AG09319 (cell line): Measurements from ENCODE around the gene TMBIM1.
"Not testable (repeated sequence)": the region's sequence is repeated elsewhere in the genome, so short reads cannot be mapped to it uniquely, and the experiment has no call there.

Experiments
- DNase-seq: peaks from one replicate; pipeline ENCODE4 v3.0.0-alpha.2; 2010; ENCODE audit warnings: low read depth; ENCODE audit errors: extremely low read depth
- TF ChIP-seq, protein P1 (sequence below): IDR thresholded peaks from 2 replicates; pipeline ENCODE4 v1.5.1; 2011; ENCODE audit warnings: low read depth, mild to moderate bottlenecking, inconsistent platforms, low read length, moderate library complexity

The TMBIM1 gene

DNA sequence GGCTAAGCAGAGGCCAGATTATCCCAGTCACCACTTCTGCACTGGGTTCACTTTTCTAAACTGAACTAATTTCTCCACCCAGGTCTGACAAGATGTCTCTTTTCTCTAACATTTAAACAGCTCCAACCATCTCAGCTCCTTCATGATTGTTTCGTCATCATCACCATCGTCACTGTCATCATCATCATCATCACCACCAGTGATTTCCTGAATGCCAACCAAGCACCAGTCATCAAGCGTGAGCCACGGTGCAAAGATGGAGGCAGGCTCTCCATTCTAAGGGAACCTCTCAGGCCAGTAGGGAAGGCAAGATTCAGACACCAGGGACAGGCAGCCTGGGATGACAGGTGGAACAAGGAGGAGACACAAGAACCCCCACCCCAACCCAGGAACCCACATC, 25.5 kb upstream of the TMBIM1 start:
- TF ChIP-seq, protein P1, sequence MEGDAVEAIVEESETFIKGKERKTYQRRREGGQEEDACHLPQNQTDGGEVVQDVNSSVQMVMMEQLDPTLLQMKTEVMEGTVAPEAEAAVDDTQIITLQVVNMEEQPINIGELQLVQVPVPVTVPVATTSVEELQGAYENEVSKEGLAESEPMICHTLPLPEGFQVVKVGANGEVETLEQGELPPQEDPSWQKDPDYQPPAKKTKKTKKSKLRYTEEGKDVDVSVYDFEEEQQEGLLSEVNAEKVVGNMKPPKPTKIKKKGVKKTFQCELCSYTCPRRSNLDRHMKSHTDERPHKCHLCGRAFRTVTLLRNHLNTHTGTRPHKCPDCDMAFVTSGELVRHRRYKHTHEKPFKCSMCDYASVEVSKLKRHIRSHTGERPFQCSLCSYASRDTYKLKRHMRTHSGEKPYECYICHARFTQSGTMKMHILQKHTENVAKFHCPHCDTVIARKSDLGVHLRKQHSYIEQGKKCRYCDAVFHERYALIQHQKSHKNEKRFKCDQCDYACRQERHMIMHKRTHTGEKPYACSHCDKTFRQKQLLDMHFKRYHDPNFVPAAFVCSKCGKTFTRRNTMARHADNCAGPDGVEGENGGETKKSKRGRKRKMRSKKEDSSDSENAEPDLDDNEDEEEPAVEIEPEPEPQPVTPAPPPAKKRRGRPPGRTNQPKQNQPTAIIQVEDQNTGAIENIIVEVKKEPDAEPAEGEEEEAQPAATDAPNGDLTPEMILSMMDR = no peak
- DNase-seq = no peak

DNA sequence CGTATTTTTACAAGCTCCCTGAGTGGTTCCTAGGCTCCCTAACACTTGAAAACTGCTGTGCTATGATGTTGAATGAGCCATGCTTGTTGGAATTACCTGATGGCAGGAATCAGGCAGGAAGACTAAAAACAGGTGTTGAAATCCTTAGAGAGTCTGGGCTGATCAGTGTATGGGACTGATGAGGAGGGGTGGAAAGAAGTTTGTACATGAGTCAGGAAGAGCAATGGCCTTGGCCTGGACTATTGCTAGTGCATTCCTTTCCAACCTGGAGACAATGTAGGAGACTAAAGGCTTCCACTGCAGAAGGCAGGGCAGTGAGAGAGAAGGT, 25.0 kb upstream of the TMBIM1 start:
- TF ChIP-seq, protein P1 = no peak
- no peak for DNase-seq

DNA sequence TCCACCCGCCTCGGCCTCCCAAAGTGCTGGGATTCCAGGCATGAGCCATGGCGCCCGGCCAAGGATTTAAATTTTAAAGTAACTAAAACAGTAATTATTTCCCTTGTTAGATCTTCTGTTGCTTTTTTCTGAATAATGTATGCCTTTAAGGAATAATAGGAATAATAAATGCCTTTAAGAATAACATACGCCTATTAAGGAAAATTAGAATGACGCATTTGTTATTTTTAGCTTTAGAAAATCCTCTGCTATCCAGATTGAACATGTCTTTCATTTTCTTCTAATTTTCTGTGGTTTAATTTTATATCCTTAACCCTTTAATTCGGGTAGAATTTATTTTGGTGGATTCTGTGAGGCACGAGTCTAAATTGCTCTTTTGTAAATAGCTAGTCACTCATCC, 23.1 kb upstream of the TMBIM1 start:
- DNase-seq = no peak
- TF ChIP-seq, protein P1 = no peak

DNA sequence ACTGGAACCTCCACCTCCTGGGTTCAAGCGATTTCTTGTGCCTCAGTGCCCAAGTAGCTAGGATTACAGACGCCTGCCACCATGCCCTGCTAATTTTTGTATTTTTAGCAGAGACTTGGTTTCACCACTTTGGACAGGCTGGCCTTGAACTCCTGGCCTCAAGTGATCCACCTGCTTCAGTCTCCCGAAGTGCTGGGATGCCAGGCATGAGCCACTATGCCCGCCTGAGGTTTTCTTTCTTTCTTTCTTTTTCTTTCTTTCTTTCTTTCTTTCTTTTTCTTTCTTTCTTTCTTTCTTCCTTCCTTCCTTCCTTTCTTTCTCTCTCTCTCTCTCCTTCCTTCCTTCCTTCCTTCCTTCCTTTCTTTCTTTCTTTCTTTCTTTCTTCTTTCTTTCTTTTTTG, 22.5 kb upstream of the TMBIM1 start:
- DNase-seq = not testable (repeated sequence)

DNA sequence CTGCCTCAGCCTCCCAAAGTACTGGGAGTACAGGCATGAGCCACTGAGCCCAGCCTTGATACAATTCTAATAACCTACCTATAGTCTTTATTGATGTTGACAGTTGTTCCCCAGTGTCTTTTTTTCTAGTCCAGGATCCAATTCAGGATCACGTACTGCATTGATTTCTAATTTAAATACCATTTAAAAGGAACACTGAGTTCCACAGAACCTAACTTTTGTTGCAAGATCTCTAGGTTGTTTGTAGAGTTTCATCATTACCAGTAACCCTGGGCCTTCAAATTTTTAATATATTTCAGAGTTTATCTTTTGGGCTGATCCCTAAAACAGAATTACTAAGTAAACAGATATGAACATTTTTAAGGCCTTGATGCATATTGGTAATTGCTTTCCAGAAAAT, 21.1 kb upstream of the TMBIM1 start:
- no peak for DNase-seq
- TF ChIP-seq, protein P1 = no peak

DNA sequence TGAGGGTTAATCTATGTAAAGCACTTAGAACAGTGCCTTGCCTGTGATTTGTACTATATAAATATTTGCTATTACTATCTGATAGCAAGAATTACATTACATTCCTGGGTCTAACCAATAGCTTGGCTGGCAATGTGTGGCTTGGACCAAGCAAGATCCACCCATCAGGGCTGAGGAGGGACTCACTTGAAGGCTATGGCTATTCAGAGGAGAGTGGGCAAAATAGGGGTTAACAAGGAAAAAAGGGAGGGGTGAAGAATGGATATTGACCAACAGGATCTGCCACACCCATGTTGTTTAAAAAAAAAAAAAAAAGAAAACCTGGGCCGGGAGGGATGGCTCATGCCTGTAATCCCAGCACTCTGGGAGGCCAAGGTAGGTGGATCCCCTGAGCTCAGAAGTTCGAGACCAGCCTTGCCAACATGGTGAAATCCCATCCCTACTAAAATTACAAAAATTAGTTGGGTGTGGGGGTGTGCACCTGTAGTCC, 20.0 kb upstream of the TMBIM1 start:
- TF ChIP-seq, protein P1 = no peak
- no peak for DNase-seq

DNA sequence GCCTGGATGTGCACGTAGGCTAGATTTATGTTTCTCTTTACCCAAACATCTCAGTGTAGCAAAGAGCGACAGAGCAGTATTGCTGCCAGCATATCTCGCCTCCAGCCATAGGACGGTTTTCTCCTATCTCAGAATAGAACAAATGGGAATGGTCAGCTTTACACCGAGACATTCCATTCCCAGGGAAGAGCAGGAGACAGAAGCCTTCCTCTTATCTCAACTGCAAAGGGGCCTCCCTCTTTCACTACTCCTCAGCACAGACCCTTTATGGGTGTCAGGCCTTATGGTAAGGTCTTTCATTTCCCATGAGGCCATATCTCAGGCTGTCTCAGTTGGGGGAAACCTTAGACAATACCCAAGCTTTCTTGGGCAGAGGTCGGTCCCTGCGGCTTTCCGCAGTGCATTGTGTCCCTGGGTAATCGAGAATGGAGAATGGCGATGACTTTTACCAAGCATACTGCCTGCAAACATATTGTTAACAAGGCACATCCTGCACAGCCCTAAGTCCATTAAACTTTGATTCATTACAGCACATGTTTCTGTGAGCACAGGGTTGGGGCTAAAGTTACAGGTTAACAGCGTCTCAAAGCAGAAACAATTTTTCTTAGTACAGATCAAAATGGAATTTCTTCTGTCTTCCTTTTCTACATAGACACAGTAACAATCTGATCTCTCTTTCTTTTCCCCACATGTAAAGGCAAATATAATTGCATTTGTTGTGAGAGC, 19.4 kb upstream of the TMBIM1 start:
- not testable (repeated sequence) for DNase-seq

DNA sequence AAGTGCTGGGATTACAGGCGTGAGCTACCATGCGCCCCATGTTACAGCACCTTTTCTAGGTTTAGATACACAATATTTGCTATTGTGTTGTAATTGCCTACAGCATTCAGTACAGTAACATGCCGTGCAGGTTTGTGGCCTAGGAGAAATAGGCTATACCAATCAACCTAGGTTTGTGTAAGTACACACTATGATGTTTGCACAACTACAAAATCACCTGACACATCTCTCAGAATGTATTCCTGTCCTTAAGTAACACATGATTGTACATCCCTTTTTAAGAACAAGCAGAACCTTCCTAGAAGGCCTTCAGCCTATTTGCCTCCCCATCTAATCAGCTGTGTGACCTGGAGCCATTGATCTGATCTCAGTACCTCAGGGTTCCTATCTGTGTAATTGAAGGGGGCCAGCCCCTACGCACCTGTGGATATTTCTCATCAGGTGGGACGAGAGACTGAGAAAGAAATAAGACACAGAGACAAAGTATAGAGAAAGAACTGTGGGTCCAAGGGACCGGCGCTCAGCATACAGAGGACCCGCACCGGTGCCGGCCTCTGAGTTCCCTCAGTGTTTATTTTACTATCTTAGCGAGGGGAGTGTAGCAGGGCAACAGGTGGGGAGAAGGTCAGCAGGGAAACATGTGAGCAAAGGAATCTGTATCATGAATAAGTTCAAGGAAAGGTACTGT, 18.7 kb upstream of the TMBIM1 start:
- DNase-seq = no peak
- TF ChIP-seq, protein P1 = no peak
